HG02852 (cell line): ENCODE data around the gene KRTAP10-12.

Experiments
- ATAC-seq: cut with Tn5 transposase; IDR thresholded peaks from one replicate; pipeline ENCODE4 v1.9.1; 2021; ENCODE audit warnings: mild to moderate bottlenecking, moderate library complexity; ENCODE audit not compliant: unreplicated experiment

The KRTAP10-12 gene

GRCh38 chr21:44697811-44698734 lies 1.1 kb downstream of the KRTAP10-12 start:
- no peak for ATAC-seq

- ATAC-seq: no peak
Measured at GRCh38 chr21:44699502-44700001, 2.6 kb downstream of the KRTAP10-12 start.

GRCh38 chr21:44700101-44701022 lies 3.4 kb downstream of the KRTAP10-12 start:
- no peak for ATAC-seq

- ATAC-seq: no peak
Measured at GRCh38 chr21:44701023-44701400, 4.0 kb downstream of the KRTAP10-12 start.

GRCh38 chr21:44701541-44701940 lies 4.6 kb downstream of the KRTAP10-12 start:
- no peak for ATAC-seq

- ATAC-seq: no peak
Measured at GRCh38 chr21:44702111-44702972, 5.4 kb downstream of the KRTAP10-12 start.

GRCh38 chr21:44702973-44703730 lies 6.2 kb downstream of the KRTAP10-12 start:
- no peak for ATAC-seq

GRCh38 chr21:44703731-44704635 lies 7.0 kb downstream of the KRTAP10-12 start:
- no peak for ATAC-seq

GRCh38 chr21:44704636-44705001 lies 7.6 kb downstream of the KRTAP10-12 start:
- no peak for ATAC-seq

- no peak for ATAC-seq
Measured at GRCh38 chr21:44706026-44706705, 9.2 kb downstream of the KRTAP10-12 start.

- ATAC-seq: no peak
Measured at GRCh38 chr21:44706706-44707581, 10.0 kb downstream of the KRTAP10-12 start.

- no peak for ATAC-seq
Measured at GRCh38 chr21:44708213-44708865, 11.4 kb downstream of the KRTAP10-12 start.

- ATAC-seq: no peak
Measured at GRCh38 chr21:44708866-44709425, 12.0 kb downstream of the KRTAP10-12 start.

GRCh38 chr21:44709426-44710293 lies 12.7 kb downstream of the KRTAP10-12 start:
- ATAC-seq: no peak

- no peak for ATAC-seq
Measured at GRCh38 chr21:44710294-44710665, 13.3 kb downstream of the KRTAP10-12 start.
